ENCODE measurements around the gene SLC51B.

SLC51B gene

GRCh38 chr15:65101891-65102708, 56.9 kb downstream of the SLC51B start:
- no peak for DNase-seq

DNA sequence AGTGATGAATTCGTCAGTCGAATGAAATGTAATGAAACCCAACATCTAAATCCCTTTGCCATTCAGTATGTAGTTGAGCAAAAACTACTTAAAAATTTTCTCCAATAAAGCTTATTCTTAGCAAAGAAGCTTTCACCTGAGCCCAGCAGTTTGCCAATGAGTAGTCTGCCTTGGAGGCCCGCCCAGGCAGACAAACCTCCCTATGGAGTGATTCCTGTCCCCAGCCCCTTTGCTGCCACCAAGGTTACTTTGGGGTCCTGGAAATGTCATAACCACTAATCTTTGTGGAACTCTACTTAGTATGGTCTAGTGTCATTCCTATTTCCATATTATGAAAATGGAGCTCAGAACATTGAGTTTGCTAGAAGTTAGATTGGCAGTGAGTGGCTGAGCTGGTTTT, 57.7 kb downstream of the SLC51B start:
- no peak for DNase-seq
